GM19193 (cell line): Measurements from ENCODE around the gene GRID2.

Source experiments
- POLR2A ChIP-seq: IDR thresholded peaks from 4 replicates; pipeline ENCODE4 v1.6.1; 2011; ENCODE audit not compliant: insufficient read depth, insufficient read length; ENCODE audit errors: extremely low read depth

Gene GRID2

DNA sequence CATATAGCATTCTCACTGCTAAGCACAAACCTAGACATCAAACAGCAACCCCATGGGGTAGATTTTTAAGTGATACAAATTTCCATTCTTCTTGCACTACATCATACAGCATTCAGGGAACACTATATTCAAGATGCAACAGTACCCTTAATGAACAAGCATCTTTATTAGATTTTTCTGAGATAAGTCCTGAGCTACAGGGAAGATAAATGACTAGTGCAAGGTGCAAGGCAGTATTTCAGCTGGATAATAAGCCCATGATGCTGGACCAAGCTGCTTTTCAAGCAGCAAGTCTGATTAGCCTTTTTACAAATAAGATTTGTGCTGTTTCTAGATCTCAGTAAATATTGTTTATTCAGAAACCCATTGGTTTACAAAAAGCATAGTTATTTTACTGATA lies 1332.2 kb downstream of the GRID2 start:
- TF ChIP-seq POLR2A: no peak

DNA sequence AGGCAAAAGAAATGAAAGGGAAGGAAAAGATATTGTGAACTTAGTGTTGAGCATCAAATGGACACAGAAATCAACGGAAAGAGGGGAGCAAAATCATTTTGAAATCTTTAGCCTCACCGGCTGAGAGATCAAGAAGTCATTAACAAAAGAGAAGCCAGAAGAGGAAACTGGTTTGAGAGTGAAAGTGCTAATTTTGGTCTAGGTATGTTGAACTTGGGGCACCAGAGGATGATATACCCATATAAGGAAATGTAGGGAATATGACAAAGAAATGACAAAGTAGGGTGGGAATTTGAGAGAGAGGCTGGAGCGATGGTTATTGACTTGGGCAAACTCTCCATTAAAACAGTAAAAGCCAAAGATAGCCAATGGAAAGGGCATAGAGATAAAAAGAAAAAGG lies 1341.4 kb downstream of the GRID2 start:
- no peak for TF ChIP-seq POLR2A

DNA sequence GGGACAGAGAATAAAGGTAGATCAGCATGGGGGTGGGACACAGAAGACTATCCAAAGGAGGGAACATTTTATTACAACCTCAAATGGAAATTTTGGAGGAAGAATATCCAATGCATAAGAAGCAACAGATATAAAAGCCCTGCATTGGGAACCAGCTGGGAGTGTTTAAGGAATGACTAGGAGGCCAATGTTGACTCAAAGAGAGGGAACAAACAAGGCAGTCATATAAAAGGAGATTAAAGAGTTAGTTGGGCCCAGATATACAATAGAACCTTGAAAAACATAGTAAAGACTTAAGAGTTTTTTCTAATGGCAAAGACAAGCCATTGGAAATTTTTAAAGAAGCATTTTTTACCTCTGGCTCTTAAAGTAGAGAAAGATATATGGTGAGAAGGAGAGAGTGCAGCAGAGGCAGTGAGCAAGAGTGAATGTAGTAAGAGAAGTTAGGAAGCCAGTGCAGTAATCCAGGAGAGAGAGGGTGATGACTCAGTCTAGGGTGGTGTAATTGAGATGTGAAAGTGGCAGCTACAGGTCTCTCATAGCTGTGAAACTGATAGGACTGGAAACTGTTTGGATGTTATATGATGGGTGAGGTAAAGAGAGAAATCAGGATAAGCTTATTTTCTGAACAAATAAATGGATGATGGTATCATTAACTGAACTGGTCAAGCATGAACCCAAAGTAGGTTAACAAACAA lies 1342.6 kb downstream of the GRID2 start:
- TF ChIP-seq POLR2A: no peak

DNA sequence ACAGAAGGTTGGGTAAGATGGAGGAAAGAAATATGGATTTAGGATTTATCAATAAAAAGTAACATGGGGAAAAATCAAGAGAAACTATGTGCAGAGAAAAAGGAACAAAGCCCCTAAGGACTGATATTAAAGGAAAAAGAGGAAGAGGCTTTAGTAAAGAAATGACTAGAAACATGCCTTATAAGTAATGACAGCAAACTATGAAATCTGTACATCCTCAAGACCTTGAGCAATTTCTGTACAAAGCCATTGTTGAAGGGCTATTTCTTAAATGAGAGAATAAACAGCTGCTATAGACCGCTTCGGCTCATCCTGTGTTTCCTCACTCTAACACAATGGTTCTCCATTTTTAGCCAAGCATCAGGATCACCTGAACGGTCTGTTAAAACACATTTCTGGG lies 1344.5 kb downstream of the GRID2 start:
- TF ChIP-seq POLR2A: no peak

DNA sequence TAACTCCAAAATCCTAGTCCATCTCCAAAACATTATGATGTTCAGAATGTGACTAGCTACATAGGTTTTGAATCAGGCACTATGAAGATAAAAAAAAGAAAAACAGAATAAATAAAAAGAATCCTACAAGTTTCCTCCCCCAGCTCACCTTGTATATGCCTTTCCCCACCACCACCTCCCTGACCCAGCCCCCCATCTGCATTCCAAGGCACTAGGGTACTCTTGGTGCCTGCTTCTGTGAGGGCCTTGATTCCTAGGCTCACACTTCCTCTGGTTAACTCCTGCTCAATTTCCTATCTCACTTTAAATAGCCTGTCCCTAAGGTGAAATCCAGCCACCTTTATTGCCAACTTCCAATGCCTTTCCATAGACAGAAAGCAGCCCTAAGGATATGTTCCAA lies 1346.1 kb downstream of the GRID2 start:
- TF ChIP-seq POLR2A: no peak

DNA sequence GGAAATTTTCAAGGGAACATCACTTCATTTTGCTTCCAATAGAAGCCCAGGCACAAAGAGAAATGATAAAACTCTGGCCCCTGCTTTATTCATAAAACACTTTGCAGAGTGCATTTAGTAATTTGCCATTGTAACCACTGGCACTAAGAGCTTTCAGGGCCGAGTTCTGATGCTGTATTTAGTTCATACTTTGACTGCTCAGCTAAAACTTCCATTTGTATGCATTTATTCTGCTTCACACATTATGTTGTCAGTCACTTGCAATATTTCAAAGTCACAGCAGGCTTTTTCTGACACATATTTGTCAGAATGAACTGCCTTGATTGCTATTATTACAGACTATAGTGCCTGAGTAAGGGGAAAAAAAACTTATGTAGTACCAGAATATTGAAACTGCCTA lies 1350.4 kb downstream of the GRID2 start:
- no peak for TF ChIP-seq POLR2A

DNA sequence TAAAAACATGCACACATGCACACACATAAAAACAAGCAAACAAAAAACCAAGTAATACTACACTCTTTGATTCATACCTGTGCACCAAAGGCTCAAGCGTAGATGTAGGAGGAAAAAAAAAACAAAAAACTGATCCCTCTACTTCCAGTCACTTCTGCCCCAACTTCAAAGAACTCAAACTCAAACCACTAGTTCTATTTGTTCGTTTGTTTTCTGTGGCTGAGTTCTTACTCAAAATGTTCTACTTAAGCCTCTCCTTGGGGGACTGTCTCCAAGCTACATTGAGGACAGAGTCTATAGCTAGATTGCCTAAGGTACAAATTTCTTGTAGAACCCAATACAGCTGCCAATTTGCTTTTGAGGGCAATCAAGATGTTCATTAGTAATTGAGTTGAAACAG lies 1353.8 kb downstream of the GRID2 start:
- no peak for TF ChIP-seq POLR2A

DNA sequence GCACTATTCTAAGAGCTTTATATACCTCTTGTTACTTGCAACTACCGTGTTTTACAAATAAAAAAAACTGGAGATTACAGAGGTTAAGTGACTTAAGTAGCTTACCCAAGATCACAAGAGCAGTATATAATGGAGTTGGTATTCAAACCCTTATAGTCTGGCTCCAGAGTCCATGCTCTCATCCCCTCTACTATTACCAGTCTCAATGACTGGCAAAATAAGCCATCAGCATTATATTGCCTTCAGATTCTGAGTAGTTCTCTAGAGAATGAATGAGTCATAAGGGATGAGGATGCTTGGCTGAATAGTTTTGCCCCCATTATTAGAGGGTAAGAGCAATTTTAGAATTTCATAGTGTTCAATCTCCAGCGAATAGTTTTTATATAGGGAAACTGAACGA lies 1354.7 kb downstream of the GRID2 start:
- no peak for TF ChIP-seq POLR2A

DNA sequence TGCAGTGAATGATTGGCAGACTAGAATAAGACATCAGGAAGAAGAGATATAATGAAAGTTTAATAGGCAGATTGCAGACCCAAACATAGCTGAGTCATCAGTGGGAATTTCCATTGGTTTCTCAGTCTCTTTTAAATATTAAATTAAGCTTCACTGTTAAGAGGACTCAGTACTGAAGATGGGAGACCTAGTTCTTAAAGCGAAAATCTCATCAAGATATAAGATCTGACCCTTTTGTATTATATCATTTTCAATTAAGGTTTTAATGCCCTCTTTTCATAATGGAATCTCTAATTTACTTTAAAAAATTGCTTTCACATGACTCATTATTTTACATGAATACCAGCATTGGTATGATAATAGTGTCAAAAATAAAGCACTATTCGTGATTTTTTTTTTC lies 1355.9 kb downstream of the GRID2 start:
- no peak for TF ChIP-seq POLR2A

DNA sequence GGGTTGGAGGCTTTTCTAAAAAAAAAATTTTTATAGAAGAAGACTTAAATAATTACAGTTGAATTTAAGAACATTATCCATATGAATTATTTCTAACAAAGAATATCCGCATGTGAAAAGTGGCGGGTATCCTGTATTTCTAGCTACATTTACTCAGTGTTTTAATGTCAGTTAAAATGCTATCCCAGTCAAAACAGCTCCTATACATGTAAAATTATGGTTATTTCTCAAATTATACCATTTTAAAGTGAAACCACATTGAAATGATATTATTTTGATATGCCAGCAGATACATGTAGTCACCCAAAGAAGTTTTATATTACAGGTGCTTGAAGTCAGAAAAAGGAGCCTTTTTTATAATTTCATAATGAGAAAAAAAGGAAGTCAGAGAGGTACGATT lies 1356.3 kb downstream of the GRID2 start:
- TF ChIP-seq POLR2A: no peak

DNA sequence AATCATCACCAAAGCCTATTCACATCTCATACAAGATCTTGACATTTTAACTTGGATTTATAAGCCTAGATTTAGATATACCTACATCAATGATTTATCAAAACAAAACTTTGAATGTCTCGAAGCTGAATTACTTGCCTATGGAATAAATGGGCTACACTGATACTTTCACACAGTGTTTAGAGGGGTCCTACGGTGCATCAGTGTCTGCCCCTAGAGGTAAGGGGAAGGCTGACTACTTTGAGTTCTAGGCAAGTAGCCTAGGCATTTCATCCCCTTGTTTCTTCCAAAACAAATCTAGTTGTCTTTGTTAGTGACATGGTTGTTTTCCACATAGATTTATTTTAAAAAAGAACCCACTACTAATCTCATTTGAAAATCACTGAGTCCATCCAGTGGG lies 1366.7 kb downstream of the GRID2 start:
- TF ChIP-seq POLR2A: no peak

DNA sequence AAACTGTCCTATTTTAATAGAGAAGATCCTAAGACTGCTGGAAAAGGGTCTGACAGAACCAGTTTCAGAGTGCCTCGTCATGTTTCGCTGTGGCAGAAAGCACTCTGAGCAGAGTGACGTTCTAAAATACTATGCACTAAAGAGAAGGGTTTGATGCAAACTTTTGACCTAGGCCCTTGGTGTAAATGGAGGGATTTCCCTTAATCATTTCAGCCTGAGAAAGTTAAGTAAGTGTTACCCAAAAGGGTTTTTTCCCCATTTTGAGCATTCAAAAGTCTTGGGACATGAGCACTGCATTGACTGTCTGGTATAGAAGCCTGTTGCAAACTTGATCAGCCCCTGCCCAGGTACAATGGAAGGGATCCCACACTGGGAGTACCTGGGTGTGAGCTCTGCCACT lies 1367.3 kb downstream of the GRID2 start:
- no peak for TF ChIP-seq POLR2A

DNA sequence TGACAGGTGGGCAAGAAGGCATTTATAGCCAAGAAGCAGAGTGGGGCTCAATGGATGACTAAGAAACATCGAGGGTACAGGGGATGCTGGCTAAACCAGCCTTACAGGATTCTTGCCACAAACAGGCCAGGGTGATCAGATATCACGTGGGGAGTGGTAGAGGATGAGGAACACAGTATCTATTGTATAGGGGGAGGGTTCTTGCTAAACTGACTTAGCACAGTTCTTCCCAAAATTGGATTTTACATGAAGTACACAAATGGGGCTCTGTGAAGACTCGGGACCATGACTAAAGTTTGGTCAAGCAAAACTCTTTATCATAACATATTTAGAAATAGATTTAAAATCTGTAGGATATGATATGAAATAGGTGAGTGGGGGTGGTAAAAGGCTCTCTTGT lies 1380.8 kb downstream of the GRID2 start:
- no peak for TF ChIP-seq POLR2A

DNA sequence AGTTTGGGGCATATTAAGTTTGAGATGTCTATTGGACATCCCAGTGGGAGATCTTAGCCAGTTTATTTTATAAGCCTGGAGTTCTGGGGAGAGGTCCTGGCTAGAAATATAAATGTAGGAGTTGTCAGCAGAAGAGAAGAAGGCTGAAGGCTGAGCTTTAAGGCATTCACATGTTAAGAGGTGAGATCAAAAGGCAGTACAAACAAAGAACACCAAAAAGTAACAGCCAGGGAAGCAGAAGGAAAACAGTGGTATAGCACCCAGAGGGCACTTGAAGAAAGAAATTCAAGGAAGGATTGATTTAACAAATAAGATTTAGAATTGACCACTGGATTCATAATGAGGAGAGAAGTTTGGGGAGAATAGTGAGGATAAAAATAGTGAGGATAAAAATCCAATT lies 1383.5 kb downstream of the GRID2 start:
- TF ChIP-seq POLR2A: no peak

DNA sequence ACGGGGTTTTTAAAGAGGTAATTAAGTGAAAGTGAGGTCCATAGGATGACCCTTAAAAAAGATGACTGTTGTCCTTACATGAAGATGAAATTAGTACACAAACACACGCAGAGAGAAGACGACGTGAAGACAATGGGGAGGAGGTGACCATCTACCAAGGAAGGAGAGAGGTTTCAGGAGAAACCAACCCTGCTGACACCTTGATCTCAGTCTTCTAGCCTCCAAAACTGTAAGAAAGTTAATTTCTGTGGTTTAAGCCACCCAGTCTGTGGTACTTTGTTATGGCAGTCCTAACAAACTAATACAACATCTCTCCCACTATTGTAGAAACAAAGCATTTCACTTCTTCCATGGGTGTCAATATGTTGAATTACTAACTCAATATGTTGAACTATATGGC lies 1385.2 kb downstream of the GRID2 start:
- TF ChIP-seq POLR2A: no peak

DNA sequence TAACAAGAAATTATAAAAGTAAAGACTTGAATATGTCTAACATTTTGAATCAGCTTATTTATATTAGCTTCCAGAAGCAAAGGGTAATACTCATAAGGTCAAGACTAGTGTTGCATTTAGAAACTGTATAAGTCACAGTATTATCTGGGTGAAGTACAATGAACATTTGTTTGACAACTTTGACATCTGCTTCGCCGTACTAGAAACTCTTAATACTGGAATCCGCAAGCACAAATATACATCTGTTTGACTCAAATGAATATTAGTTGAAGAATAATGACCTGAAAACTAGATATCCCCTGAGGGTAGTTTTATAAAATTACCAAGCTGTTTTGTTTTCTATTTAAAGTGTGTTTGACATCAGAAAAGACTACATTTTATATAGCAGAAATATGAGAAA lies 1389.4 kb downstream of the GRID2 start:
- no peak for TF ChIP-seq POLR2A

DNA sequence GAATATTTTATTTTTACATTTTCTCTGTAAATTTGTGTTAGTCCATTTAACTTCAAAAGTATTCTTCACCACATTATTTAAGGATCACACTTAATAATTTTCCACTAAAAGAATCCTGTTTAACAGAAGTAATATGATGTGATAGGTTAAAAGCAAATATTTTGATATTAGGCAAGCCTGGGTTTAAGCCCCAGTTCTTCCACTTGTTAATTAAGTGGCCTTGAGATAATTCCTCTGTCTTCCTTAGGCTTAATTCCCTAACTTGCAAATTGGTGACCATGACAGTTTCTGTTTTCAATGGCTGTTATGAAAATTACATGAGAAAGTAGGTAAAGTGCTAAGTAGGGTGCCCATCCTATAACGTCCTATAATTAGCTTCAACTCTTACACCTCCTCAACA lies 1394.9 kb downstream of the GRID2 start:
- no peak for TF ChIP-seq POLR2A
